GM18867 (cell line): Measurements from ENCODE around the gene TADA1.
"Not testable (repeated sequence)": the region's sequence is repeated elsewhere in the genome, so short reads cannot be mapped to it uniquely, and the experiment has no call there.

Source experiments
- ATAC-seq: cut with Tn5 transposase; IDR thresholded peaks from one replicate; pipeline ENCODE4 v1.9.1; 2021; ENCODE audit warnings: mild to moderate bottlenecking, moderate library complexity; ENCODE audit not compliant: unreplicated experiment

Gene TADA1

GRCh38 chr1:166899769-166900168 lies 23.7 kb upstream of the TADA1 start:
- ATAC-seq: no peak

GRCh38 chr1:166895766-166896165 lies 19.7 kb upstream of the TADA1 start:
- no peak for ATAC-seq

- no peak for ATAC-seq
Observed at GRCh38 chr1:166889776-166890175, 13.7 kb upstream of the TADA1 start.

- no peak for ATAC-seq
Observed at GRCh38 chr1:166888373-166889111, 12.5 kb upstream of the TADA1 start.

GRCh38 chr1:166884971-166885370 lies 8.9 kb upstream of the TADA1 start:
- ATAC-seq: peak; percentile 46

- peak; percentile 61 for ATAC-seq
Observed at GRCh38 chr1:166884040-166884642, 8.1 kb upstream of the TADA1 start.

- no peak for ATAC-seq
Observed at GRCh38 chr1:166882893-166883292, 6.8 kb upstream of the TADA1 start.

- not testable (repeated sequence) for ATAC-seq
Observed at GRCh38 chr1:166878173-166878917, 2.3 kb upstream of the TADA1 start.

- ATAC-seq: peak; percentile 11
Observed at GRCh38 chr1:166876540-166876838, 425 bp upstream of the TADA1 start.

- ATAC-seq: no peak
Observed at GRCh38 chr1:166875302-166875733, 746 bp downstream of the TADA1 start.

- ATAC-seq: no peak
Observed at GRCh38 chr1:166874464-166874863, 1.6 kb downstream of the TADA1 start.

GRCh38 chr1:166870584-166870983 lies 5.5 kb downstream of the TADA1 start:
- ATAC-seq: no peak

- no peak for ATAC-seq
Observed at GRCh38 chr1:166869318-166870099, 6.6 kb downstream of the TADA1 start.

- ATAC-seq: no peak
Observed at GRCh38 chr1:166868639-166869038, 7.4 kb downstream of the TADA1 start.

GRCh38 chr1:166865926-166866325 lies 10.1 kb downstream of the TADA1 start:
- no peak for ATAC-seq

GRCh38 chr1:166859597-166859996 lies 16.5 kb downstream of the TADA1 start:
- no peak for ATAC-seq

- no peak for ATAC-seq
Observed at GRCh38 chr1:166858726-166859419, 17.2 kb downstream of the TADA1 start.

GRCh38 chr1:166857995-166858394 lies 18.1 kb downstream of the TADA1 start:
- no peak for ATAC-seq

GRCh38 chr1:166855558-166855957 lies 20.5 kb downstream of the TADA1 start:
- ATAC-seq: no peak

GRCh38 chr1:166852918-166853317 lies 23.1 kb downstream of the TADA1 start:
- ATAC-seq: no peak

- ATAC-seq: no peak
Observed at GRCh38 chr1:166849135-166849534, 26.9 kb downstream of the TADA1 start.
